GM19351 (cell line): ENCODE results near the gene CHMP4A.

Source experiments
- ATAC-seq: cut with Tn5 transposase; IDR thresholded peaks from one replicate; pipeline ENCODE4 v1.9.1; 2021; ENCODE audit warnings: mild to moderate bottlenecking, moderate library complexity; ENCODE audit not compliant: unreplicated experiment

Gene CHMP4A

GRCh38 chr14:24182110-24182882 is 31.0 kb downstream of the CHMP4A start:
- no peak for ATAC-seq

- no peak for ATAC-seq
Observed at GRCh38 chr14:24181371-24182077, 31.8 kb downstream of the CHMP4A start.

- ATAC-seq, result no peak
Observed at GRCh38 chr14:24179961-24180796, 33.1 kb downstream of the CHMP4A start.

GRCh38 chr14:24179294-24179960 is 33.9 kb downstream of the CHMP4A start:
- ATAC-seq, result no peak

GRCh38 chr14:24178399-24179178 is 34.7 kb downstream of the CHMP4A start:
- ATAC-seq, result no peak

GRCh38 chr14:24177891-24178290 is 35.4 kb downstream of the CHMP4A start:
- no peak for ATAC-seq

GRCh38 chr14:24177041-24177825 is 36.1 kb downstream of the CHMP4A start:
- no peak for ATAC-seq

- no peak for ATAC-seq
Observed at GRCh38 chr14:24176599-24176998, 36.7 kb downstream of the CHMP4A start.

- ATAC-seq, result no peak
Observed at GRCh38 chr14:24172871-24173281, 40.4 kb downstream of the CHMP4A start.

- no peak for ATAC-seq
Observed at GRCh38 chr14:24172261-24172860, 40.9 kb downstream of the CHMP4A start.

GRCh38 chr14:24171422-24172260 is 41.6 kb downstream of the CHMP4A start, which contains the start of gene REC8:
Gene REC8, plus strand, starts transcription at chr14:24172080. Its CDS starts 473 bp downstream, at chr14:24172553.
- ATAC-seq, result peak; percentile 69

- no peak for ATAC-seq
Observed at GRCh38 chr14:24167469-24168114, 45.7 kb downstream of the CHMP4A start.

GRCh38 chr14:24165785-24166184 is 47.5 kb downstream of the CHMP4A start:
- ATAC-seq, result no peak

- ATAC-seq, result no peak
Observed at GRCh38 chr14:24164518-24164991, 48.7 kb downstream of the CHMP4A start.

- no peak for ATAC-seq
Observed at GRCh38 chr14:24162093-24162492, 51.2 kb downstream of the CHMP4A start.

- peak; percentile 92 for ATAC-seq
Observed at GRCh38 chr14:24160850-24161804, 52.2 kb downstream of the CHMP4A start, which contains the start of gene IRF9. Gene IRF9, plus strand, starts transcription at chr14:24161265. Its CDS starts 880 bp downstream, at chr14:24162145.
